BE2C (cell line): ENCODE measurements around the gene ASCC3.

Source experiments
- DNase-seq: peaks from one replicate; pipeline ENCODE4 v3.0.0-alpha.2; 2020
- H3K27me3 ChIP-seq: fragments of 250-450 bp; sonication (Bioruptor Pico); 2 replicates; pipeline ENCODE4 v1.5.1; 2020; ENCODE audit warnings: mild to moderate bottlenecking
- H3K36me3 ChIP-seq: fragments of 250-450 bp; sonication (Bioruptor Pico); 2 replicates; pipeline ENCODE4 v1.5.1; 2020; ENCODE audit warnings: mild to moderate bottlenecking
- H3K4me1 ChIP-seq: fragments of 250-450 bp; sonication (Bioruptor Pico); 2 replicates; pipeline ENCODE4 v1.5.1; 2020
- H3K4me3 ChIP-seq: 2 replicates; pipeline ENCODE4 v1.5.1; 2011; ENCODE audit warnings: low read depth, low read length
- H3K9me3 ChIP-seq: fragments of 250-450 bp; sonication (Bioruptor Pico); 2 replicates; pipeline ENCODE4 v1.5.1; 2020
- TF ChIP-seq, protein P1 (sequence below): IDR thresholded peaks from 2 replicates; pipeline ENCODE4 v1.5.1; 2012; ENCODE audit warnings: mild to moderate bottlenecking, low read depth, low read length

ASCC3 gene

GRCh38 chr6:100467129-100468015 lies 413.8 kb downstream of the ASCC3 start:
- Histone ChIP-seq H3K36me3 (no peaks in the 10 kb centered on the region), H3K27me3 (peaks cover 94% of the 10 kb centered on the region), H3K4me3 (no peak overlapping the region), H3K9me3 (no peaks in the 10 kb centered on the region), H3K4me1 (no peaks in the 10 kb centered on the region)
- TF ChIP-seq, protein P1, sequence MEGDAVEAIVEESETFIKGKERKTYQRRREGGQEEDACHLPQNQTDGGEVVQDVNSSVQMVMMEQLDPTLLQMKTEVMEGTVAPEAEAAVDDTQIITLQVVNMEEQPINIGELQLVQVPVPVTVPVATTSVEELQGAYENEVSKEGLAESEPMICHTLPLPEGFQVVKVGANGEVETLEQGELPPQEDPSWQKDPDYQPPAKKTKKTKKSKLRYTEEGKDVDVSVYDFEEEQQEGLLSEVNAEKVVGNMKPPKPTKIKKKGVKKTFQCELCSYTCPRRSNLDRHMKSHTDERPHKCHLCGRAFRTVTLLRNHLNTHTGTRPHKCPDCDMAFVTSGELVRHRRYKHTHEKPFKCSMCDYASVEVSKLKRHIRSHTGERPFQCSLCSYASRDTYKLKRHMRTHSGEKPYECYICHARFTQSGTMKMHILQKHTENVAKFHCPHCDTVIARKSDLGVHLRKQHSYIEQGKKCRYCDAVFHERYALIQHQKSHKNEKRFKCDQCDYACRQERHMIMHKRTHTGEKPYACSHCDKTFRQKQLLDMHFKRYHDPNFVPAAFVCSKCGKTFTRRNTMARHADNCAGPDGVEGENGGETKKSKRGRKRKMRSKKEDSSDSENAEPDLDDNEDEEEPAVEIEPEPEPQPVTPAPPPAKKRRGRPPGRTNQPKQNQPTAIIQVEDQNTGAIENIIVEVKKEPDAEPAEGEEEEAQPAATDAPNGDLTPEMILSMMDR = no peak
- no peak for DNase-seq

DNA sequence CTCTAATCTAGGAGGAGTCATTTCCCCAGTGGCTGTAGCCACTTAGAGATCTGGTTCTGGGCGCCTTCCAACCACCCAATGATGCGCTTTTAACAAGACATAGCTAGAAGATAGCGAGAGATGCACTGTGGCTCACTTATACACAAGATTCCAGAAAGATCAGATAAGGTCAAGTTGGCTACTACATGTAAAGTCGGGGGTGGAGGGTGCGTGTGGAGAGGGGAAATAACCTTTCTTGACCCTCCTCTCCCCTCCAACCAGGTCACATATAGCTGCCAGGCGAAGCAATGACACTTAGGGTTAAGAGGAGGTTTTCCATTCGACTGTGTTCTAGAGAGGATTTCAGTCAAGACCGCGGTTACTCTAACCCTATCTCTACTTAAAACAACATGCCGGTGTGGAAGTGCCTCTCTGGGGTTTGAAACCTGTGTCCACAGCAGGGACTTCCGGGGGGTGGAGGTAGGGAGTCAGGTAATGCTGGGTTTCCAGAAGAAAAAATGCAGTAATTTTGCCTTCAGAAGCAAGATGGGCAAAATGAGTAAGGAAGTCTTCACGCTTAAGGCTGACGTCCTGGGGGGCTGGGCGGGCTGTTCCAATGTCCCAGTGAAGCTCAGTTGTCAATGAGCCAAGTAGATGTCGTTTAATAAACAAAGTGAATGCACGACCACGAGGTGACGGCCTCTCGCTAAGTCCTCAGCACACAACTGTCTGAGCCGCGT lies 414.6 kb downstream of the ASCC3 start:
- peaks cover 100% of the 10 kb centered on the region for H3K27me3 ChIP-seq
- H3K36me3 ChIP-seq = no peaks in the 10 kb centered on the region
- H3K4me3 ChIP-seq = no peak overlapping the region
- TF ChIP-seq, protein P1 = no peak
- no peaks in the 10 kb centered on the region for H3K9me3 ChIP-seq
- H3K4me1 ChIP-seq = no peaks in the 10 kb centered on the region
- no peak for DNase-seq

DNA sequence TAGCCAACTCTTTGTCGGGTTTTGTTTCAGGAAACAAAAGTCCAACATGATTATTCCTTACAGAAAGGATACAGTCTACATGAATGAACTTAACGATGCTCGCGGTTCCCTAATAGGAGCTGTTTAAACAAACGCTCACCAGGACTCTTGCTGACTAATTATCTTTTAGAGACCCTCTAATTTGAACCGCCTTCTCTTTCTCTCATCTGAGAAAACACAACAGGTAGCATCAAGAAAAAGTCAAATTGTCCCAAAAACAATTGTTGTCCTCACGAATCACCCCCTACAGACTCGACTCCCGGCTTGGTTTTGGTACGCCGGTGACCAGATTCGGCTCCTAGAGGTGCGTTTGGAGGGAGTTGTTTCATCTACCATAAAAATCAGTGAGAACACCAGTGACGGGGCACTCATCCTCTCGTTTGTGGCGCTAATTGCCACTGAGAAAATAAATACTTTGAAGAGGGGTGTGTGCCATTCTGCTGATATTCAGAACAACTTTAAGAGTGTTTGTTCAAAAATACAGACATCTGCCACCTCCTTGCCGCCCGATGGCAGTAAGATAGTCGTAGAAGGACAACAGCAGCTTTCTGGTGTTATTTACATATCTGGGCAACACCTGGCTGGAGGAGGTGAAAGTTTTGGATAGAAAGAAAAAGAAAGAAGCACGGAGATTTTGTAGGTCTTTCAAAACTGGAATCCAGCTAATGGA lies 415.3 kb downstream of the ASCC3 start:
- TF ChIP-seq, protein P1 = no peak
- no peak for DNase-seq
- Histone ChIP-seq H3K4me1 (no peaks in the 10 kb centered on the region), H3K4me3 (peak overlapping the region; percentile 60; the same call in 1 of the 2 replicates), H3K36me3 (no peaks in the 10 kb centered on the region), H3K27me3 (peaks cover 100% of the 10 kb centered on the region), H3K9me3 (no peaks in the 10 kb centered on the region)

GRCh38 chr6:100464903-100465700 lies 416.0 kb downstream of the ASCC3 start, which contains the start of gene SIM1:
SIM1 (minus strand) TSS chr6:100464921; CDS start chr6:100463468, 1,453 bp downstream.
- Histone ChIP-seq H3K27me3 (peaks cover 100% of the 10 kb centered on the region), H3K9me3 (no peaks in the 10 kb centered on the region), H3K4me1 (no peaks in the 10 kb centered on the region), H3K36me3 (no peaks in the 10 kb centered on the region), H3K4me3 (peak within 1 kb of the TSS; percentile 60)
- TF ChIP-seq, protein P1 = no peak
- peak; percentile 82 for DNase-seq

DNA sequence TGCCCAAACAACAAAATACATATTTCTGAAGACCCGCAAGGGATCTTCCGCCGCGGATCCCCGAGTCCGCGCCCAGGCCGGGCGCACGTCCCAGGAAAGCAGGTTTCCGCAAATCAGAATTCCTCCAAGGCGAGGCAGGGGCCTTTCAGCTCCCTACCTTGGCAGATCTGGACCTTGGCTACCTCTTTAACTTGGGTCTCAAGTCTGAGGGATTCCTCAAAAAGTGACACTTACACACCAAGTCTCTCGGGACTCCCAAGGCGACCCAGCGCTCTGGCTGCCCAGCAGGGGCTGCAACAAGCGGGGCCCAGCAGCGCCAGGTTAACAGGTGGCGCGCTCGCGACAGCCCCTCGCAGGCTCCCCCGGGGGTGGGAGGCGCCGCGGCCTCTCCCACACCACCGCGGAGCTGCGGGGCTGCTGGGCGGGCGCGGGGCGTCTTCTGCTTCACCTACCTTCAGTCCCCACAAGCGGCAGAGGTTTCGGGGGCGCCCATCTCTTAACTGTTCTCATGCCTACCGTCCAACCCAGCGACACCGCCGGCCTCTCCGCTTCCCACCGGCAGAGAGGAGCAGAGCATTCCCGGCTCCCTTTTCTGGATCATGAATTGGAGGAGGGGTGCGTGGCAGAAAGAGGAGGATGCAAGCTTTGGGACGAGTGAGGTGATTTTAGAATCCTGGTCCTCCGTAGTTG lies 416.8 kb downstream of the ASCC3 start:
- no peak for DNase-seq
- Histone ChIP-seq H3K4me3 (peak overlapping the region; percentile 60), H3K27me3 (peaks cover 100% of the 10 kb centered on the region), H3K4me1 (no peaks in the 10 kb centered on the region), H3K9me3 (no peaks in the 10 kb centered on the region), H3K36me3 (no peaks in the 10 kb centered on the region)
- TF ChIP-seq, protein P1 = no peak
